ENCODE measurements around the gene FNIP2.

Gene FNIP2

DNA sequence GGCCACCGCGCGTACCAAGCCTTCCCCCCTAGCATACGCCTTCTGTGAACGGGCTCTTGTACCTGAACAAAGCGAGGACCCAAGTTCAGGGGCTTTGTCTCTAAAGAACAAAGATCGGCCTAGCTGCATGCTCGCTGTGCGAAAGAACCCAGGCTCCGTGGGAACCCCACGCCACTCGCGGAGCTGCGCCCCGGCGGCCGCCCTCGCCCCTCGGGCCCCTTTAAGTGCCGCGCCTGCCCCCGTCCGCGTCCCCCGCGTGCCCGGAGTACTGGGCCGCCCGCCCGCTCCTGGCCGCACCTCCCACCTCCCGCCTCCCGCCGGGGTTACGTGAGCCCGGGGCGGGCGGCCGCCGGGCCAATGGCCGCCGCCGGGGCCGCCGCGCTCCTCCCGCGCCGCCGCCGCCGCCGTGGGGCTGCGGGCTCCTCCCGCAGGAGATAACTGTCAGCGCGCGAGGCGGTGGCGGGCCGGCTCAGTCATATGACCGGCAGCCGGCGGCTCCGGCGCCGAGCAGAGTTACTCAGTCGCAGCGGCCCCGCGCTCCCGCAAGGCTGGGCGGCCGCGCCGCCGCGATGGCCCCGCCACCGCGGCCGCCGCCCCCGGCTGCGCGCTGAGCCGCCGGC, at the start of gene FNIP2:
TSS of gene FNIP2 (plus strand) at position 472 of the 620 bp plus-strand sequence. CDS start 187 bp downstream, outside the sequence.
- H3K4me1 ChIP-seq (ENCODE audit: control insufficient read depth, low read depth, low read length), result peaks cover 5% of the 10 kb centered on the region
- peak within 1 kb of the TSS; percentile 75 for H3K9ac ChIP-seq (ENCODE audit: low read length)
- H3K27me3 ChIP-seq (ENCODE audit: control insufficient read depth, insufficient read depth, low read length), result peaks cover 26% of the 10 kb centered on the region
- H3K36me3 ChIP-seq (ENCODE audit: control insufficient read depth, low read depth, low read length), result no peaks in the 10 kb centered on the region
- H3K9me3 ChIP-seq (ENCODE audit: control insufficient read depth, low read depth, low read length), result no peaks in the 10 kb centered on the region
- peak within 1 kb of the TSS; percentile 82 for H3K4me3 ChIP-seq (ENCODE audit: low read length)
- no peak within 1 kb of the TSS for H3K27ac ChIP-seq (ENCODE audit: low read length)

DNA sequence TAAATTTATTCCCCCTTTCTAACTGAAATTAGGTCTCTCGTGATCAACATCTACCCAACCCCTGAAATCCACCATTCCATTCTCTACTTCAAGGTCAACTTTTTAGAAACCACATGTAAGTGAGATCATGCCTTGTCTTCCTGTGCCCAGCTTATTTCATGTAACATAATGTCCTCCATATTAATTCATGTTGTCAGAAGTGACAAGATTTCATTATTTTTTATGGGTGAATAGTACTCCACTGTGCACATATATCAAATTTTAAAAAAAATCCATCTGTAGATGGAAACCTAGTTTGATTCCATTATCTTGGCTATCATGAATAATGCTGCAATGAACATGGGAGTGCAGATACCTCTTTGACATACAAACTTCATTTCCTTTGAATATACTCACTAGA, 47.1 kb upstream of the FNIP2 start:
- no peak overlapping the region for H3K27ac ChIP-seq (ENCODE audit: low read length)
- H3K27me3 ChIP-seq (ENCODE audit: control insufficient read depth, insufficient read depth, low read length), result peaks cover 3% of the 10 kb centered on the region
- peak overlapping the region; percentile 87 for H3K4me3 ChIP-seq (ENCODE audit: low read length)
- no peaks in the 10 kb centered on the region for H3K9me3 ChIP-seq (ENCODE audit: control insufficient read depth, low read depth, low read length)
- H3K9ac ChIP-seq (ENCODE audit: low read length), result peak overlapping the region; percentile 93
- no peaks in the 10 kb centered on the region for H3K4me1 ChIP-seq (ENCODE audit: control insufficient read depth, low read depth, low read length)
- H3K36me3 ChIP-seq (ENCODE audit: control insufficient read depth, low read depth, low read length), result peaks cover 38% of the 10 kb centered on the region

DNA sequence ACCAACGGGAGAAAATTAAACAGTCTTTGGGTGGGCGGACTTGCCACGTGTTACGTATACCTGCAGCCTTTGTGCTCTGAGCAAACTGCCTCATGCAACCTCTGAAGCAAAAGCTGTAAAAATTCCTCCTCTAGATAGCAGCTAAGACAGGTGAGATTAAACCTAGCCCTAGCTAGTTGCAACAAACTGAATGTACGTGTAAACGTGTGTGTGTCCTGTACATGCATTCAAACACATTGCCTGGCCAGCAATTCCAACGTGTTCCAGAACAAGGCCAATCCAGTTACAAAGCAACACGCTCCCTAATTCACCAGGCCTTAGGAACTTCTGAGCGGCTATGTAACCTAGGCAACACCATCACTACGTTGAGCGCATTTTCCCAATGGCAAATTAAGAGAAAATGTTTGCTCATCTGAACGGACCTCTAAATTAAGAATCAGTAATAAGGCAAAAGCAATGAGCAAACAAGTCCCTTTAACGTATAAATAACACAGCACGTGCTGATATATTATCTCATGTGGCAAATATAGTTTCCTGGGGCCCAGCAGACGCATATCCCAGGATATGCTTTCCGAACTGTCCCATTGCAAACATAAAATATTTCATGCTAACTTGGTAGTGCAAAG, 46.4 kb upstream of the FNIP2 start:
- Histone ChIP-seq H3K27me3 (ENCODE audit: control insufficient read depth, insufficient read depth, low read length) (peaks cover 3% of the 10 kb centered on the region), H3K9me3 (ENCODE audit: control insufficient read depth, low read depth, low read length) (no peaks in the 10 kb centered on the region), H3K4me1 (ENCODE audit: control insufficient read depth, low read depth, low read length) (no peaks in the 10 kb centered on the region), H3K9ac (ENCODE audit: low read length) (peak overlapping the region; percentile 93), H3K27ac (ENCODE audit: low read length) (peak overlapping the region; percentile 36), H3K36me3 (ENCODE audit: control insufficient read depth, low read depth, low read length) (peaks cover 34% of the 10 kb centered on the region), H3K4me3 (ENCODE audit: low read length) (peak overlapping the region; percentile 87)

GRCh38 chr4:158722917-158723793, 45.7 kb upstream of the FNIP2 start, which contains the start of gene PPID:
TSS of gene PPID (minus strand) at chr4:158723396. CDS start at chr4:158723288, 108 bp downstream.
- Histone ChIP-seq H3K9ac (ENCODE audit: low read length) (peak within 1 kb of the TSS; percentile 93), H3K27ac (ENCODE audit: low read length) (peak within 1 kb of the TSS; percentile 36), H3K27me3 (ENCODE audit: control insufficient read depth, insufficient read depth, low read length) (peaks cover 3% of the 10 kb centered on the region), H3K9me3 (ENCODE audit: control insufficient read depth, low read depth, low read length) (no peaks in the 10 kb centered on the region), H3K4me3 (ENCODE audit: low read length) (peak within 1 kb of the TSS; percentile 87), H3K4me1 (ENCODE audit: control insufficient read depth, low read depth, low read length) (no peaks in the 10 kb centered on the region), H3K36me3 (ENCODE audit: control insufficient read depth, low read depth, low read length) (peaks cover 26% of the 10 kb centered on the region)

- Histone ChIP-seq H3K36me3 (ENCODE audit: control insufficient read depth, low read depth, low read length) (peaks cover 12% of the 10 kb centered on the region), H3K9me3 (ENCODE audit: control insufficient read depth, low read depth, low read length) (no peaks in the 10 kb centered on the region), H3K27ac (ENCODE audit: low read length) (no peak overlapping the region), H3K27me3 (ENCODE audit: control insufficient read depth, insufficient read depth, low read length) (peaks cover 3% of the 10 kb centered on the region), H3K4me3 (ENCODE audit: low read length) (no peak overlapping the region), H3K9ac (ENCODE audit: low read length) (no peak overlapping the region), H3K4me1 (ENCODE audit: control insufficient read depth, low read depth, low read length) (no peaks in the 10 kb centered on the region)
These were observed 44.2 kb upstream of the FNIP2 start for GRCh38 chr4:158724637-158725036.

GRCh38 chr4:158726633-158727032, 42.2 kb upstream of the FNIP2 start:
- no peak overlapping the region for H3K9ac ChIP-seq (ENCODE audit: low read length)
- peaks cover 3% of the 10 kb centered on the region for H3K27me3 ChIP-seq (ENCODE audit: control insufficient read depth, insufficient read depth, low read length)
- H3K4me1 ChIP-seq (ENCODE audit: control insufficient read depth, low read depth, low read length), result no peaks in the 10 kb centered on the region
- H3K9me3 ChIP-seq (ENCODE audit: control insufficient read depth, low read depth, low read length), result no peaks in the 10 kb centered on the region
- no peak overlapping the region for H3K4me3 ChIP-seq (ENCODE audit: low read length)
- H3K27ac ChIP-seq (ENCODE audit: low read length), result no peak overlapping the region
- H3K36me3 ChIP-seq (ENCODE audit: control insufficient read depth, low read depth, low read length), result no peaks in the 10 kb centered on the region

DNA sequence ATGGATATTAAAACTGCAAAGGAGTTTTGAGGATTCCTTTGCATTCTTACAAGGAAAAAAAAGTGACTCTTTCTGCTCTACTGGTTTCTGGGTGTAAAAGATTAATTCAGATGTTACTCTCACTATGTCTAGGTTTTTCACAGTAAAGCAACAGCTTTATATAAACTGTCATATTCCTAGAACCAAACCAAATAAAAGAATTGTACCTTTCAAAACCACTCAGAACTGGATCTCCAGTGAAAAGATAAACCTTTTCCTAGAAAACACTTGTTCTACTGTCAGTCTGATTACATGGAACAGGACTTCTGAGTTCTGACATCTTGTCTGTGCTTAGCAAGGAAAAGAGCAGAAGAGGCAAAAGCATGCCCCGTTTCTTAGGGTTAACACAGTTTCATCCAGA, 40.6 kb upstream of the FNIP2 start:
- H3K27me3 ChIP-seq (ENCODE audit: control insufficient read depth, insufficient read depth, low read length), result peaks cover 3% of the 10 kb centered on the region
- H3K36me3 ChIP-seq (ENCODE audit: control insufficient read depth, low read depth, low read length), result no peaks in the 10 kb centered on the region
- H3K4me3 ChIP-seq (ENCODE audit: low read length), result no peak overlapping the region
- H3K27ac ChIP-seq (ENCODE audit: low read length), result no peak overlapping the region
- no peaks in the 10 kb centered on the region for H3K4me1 ChIP-seq (ENCODE audit: control insufficient read depth, low read depth, low read length)
- no peak overlapping the region for H3K9ac ChIP-seq (ENCODE audit: low read length)
- H3K9me3 ChIP-seq (ENCODE audit: control insufficient read depth, low read depth, low read length), result no peaks in the 10 kb centered on the region

DNA sequence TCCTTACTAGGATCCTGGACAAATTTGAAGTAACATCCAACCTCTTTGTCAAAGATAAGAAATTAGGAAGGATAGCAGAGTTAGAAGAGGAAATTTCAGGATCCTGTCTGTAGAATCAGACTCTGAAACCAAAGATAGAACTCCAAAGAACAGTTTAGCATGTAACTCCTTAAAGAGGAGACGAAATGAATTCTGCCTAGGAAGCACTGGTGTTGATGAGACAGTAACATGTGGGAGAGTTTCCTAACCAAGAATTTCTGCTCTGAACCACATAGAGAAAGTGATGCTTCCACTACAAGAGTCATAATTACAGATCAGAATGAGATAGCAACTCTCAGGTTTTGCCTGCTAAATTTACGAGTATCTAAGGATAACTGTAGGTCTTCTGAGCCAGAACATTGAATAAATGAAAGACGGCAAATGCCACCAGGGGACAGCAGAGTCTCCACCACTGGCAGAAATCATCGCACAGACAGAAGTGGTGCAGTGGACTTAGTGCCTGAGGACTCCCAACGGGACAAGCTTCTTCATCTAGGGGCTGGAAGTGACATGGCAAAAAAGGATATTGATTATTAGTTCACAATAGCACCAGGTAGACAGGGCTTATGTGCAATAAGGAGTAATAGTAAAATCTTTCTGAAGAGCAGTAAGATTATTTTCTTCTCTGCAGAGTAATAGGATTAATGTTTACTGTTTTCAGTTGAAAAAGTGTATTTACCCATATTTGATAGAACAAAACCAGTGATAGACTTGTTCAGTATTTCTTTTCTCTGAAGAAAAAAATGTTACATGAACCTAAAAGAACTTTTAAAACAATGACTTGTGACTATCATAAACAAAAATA, 38.9 kb upstream of the FNIP2 start:
- H3K27ac ChIP-seq (ENCODE audit: low read length), result no peak overlapping the region
- H3K9me3 ChIP-seq (ENCODE audit: control insufficient read depth, low read depth, low read length), result no peaks in the 10 kb centered on the region
- H3K4me1 ChIP-seq (ENCODE audit: control insufficient read depth, low read depth, low read length), result no peaks in the 10 kb centered on the region
- H3K9ac ChIP-seq (ENCODE audit: low read length), result no peak overlapping the region
- no peaks in the 10 kb centered on the region for H3K36me3 ChIP-seq (ENCODE audit: control insufficient read depth, low read depth, low read length)
- H3K27me3 ChIP-seq (ENCODE audit: control insufficient read depth, insufficient read depth, low read length), result no peaks in the 10 kb centered on the region
- no peak overlapping the region for H3K4me3 ChIP-seq (ENCODE audit: low read length)

DNA sequence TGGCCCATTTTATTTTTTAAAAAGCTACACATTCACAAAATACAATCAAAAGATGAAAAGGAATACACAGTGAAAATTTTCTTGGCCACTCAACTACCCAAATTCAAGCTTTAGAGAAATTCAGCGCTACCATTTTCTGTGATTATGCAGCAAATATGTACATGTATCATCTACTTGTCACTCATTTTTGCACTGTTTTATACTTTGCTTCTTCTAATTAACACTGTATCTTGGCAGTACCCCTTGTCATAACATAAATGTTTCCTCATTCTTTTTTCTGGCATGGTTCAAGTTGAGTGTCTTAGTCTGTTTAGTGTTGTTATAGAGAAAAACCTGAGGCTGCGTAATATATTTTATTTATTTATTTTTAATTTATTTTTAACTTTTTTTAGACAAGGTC, 30.0 kb upstream of the FNIP2 start:
- H3K4me3 ChIP-seq (ENCODE audit: low read length), result no peak overlapping the region
- no peak overlapping the region for H3K9ac ChIP-seq (ENCODE audit: low read length)
- no peaks in the 10 kb centered on the region for H3K4me1 ChIP-seq (ENCODE audit: control insufficient read depth, low read depth, low read length)
- H3K36me3 ChIP-seq (ENCODE audit: control insufficient read depth, low read depth, low read length), result no peaks in the 10 kb centered on the region
- H3K27me3 ChIP-seq (ENCODE audit: control insufficient read depth, insufficient read depth, low read length), result no peaks in the 10 kb centered on the region
- H3K27ac ChIP-seq (ENCODE audit: low read length), result no peak overlapping the region
- H3K9me3 ChIP-seq (ENCODE audit: control insufficient read depth, low read depth, low read length), result no peaks in the 10 kb centered on the region

GRCh38 chr4:158739600-158739999, 29.2 kb upstream of the FNIP2 start:
- H3K4me1 ChIP-seq (ENCODE audit: control insufficient read depth, low read depth, low read length), result no peaks in the 10 kb centered on the region
- no peak overlapping the region for H3K4me3 ChIP-seq (ENCODE audit: low read length)
- H3K27me3 ChIP-seq (ENCODE audit: control insufficient read depth, insufficient read depth, low read length), result no peaks in the 10 kb centered on the region
- no peak overlapping the region for H3K9ac ChIP-seq (ENCODE audit: low read length)
- H3K36me3 ChIP-seq (ENCODE audit: control insufficient read depth, low read depth, low read length), result no peaks in the 10 kb centered on the region
- no peak overlapping the region for H3K27ac ChIP-seq (ENCODE audit: low read length)
- no peaks in the 10 kb centered on the region for H3K9me3 ChIP-seq (ENCODE audit: control insufficient read depth, low read depth, low read length)

Data from iPS-18a (cell line).